Measurements from ENCODE around the gene NAXD.
"Not testable (repeated sequence)": the region's sequence is repeated elsewhere in the genome, so short reads cannot be mapped to it uniquely, and the experiment has no call there.

NAXD gene

DNA sequence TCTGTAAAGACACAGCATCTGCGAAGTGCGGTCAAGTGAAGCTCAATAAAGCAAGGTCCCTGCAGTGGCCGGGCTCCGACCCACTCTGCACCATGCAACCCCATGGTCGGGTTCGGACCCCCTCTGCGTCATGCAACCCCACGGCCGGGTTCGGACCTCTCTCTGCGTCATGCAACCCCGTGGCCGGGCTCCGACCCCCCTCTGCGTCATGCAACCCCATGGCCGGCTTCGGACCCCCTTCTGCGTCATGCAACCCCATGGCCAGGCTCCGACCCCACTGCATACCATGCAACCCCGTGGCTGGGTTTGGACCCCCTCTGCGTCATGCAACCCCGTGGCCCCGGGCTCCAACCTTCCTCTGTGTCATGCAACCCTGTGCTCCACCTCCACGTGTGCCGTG lies 46.7 kb downstream of the NAXD start:
- peaks cover 51% of the 10 kb centered on the region for H3K36me3 ChIP-seq (ENCODE audit: control insufficient read depth, insufficient read depth, low read length)
- H3K9me3 ChIP-seq (ENCODE audit: control insufficient read depth, low read length): no peaks in the 10 kb centered on the region
- H3K4me3 ChIP-seq (ENCODE audit: insufficient read depth, low read depth, low read length, poor library complexity, severe bottlenecking): no peak overlapping the region
- no peak for DNase-seq
- H3K27me3 ChIP-seq (replicated peaks; ENCODE audit: control insufficient read depth, insufficient read depth, low read length, poor library complexity, severe bottlenecking): no peaks in the 10 kb centered on the region
- H3K27ac ChIP-seq (ENCODE audit: insufficient read depth, low read length, poor library complexity, severe bottlenecking): no peak overlapping the region
- peaks cover 9% of the 10 kb centered on the region for H3K4me1 ChIP-seq (ENCODE audit: control insufficient read depth, insufficient read depth, low read length, poor library complexity, severe bottlenecking)

DNA sequence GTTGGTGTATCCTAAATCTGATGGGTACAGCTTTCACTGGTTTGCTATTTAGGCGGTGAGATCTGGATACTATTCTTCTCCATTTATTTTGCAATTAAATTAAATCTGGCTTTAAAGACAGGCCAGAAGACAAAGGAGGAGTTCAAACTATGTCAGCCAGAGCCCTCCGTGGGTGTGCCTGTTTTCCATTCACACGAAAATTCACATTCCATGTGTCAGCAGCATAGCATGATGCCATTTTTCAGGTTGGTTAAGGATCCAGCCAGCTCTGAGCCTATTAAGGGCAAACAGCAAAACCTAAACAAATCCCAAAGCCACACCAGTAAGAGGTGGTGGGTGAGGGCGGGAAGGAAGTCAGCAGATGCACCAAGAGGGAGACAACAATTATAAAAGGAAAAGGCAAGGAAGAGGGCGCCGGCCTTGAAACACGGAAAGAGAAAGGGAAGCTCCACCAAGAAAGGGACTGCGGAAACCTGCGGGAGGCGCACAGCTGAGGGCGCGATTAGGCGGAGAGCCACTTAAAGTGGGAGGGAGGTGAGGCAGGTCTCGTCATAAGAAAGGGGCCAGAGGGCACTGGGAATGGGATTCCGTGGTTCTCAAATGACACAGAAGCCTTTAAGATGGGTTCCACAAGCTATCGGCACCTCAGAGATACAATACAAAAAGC lies 47.6 kb downstream of the NAXD start:
- Histone ChIP-seq H3K36me3 (ENCODE audit: control insufficient read depth, insufficient read depth, low read length) (peaks cover 54% of the 10 kb centered on the region), H3K27me3 (replicated peaks; ENCODE audit: control insufficient read depth, insufficient read depth, low read length, poor library complexity, severe bottlenecking) (no peaks in the 10 kb centered on the region), H3K4me1 (ENCODE audit: control insufficient read depth, insufficient read depth, low read length, poor library complexity, severe bottlenecking) (peaks cover 6% of the 10 kb centered on the region), H3K9me3 (ENCODE audit: control insufficient read depth, low read length) (no peaks in the 10 kb centered on the region), H3K4me3 (ENCODE audit: insufficient read depth, low read depth, low read length, poor library complexity, severe bottlenecking) (no peak overlapping the region), H3K27ac (ENCODE audit: insufficient read depth, low read length, poor library complexity, severe bottlenecking) (no peak overlapping the region)
- DNase-seq: no peak

DNA sequence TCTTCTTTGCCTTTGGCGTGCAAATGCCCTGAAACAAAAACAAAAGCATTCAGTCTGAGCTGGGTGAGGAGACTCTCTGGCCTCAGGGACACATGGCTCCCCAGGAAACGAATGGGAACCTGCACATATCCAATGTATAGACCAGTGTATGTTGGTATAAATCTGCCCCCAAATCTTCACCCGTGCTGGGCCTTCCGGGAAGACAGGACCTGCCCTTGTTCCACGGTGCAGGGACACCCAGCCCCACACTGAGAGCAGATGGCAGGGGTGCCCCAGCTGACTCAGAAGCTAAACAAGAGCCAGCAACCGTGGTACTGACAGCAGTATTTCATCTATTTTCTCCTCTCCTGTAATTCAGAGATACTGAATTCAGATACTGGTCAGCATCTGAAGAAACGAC lies 48.1 kb downstream of the NAXD start:
- DNase-seq: no peak
- H3K27ac ChIP-seq (ENCODE audit: insufficient read depth, low read length, poor library complexity, severe bottlenecking): no peak overlapping the region
- peaks cover 54% of the 10 kb centered on the region for H3K36me3 ChIP-seq (ENCODE audit: control insufficient read depth, insufficient read depth, low read length)
- H3K9me3 ChIP-seq (ENCODE audit: control insufficient read depth, low read length): no peaks in the 10 kb centered on the region
- no peaks in the 10 kb centered on the region for H3K27me3 ChIP-seq (replicated peaks; ENCODE audit: control insufficient read depth, insufficient read depth, low read length, poor library complexity, severe bottlenecking)
- H3K4me1 ChIP-seq (ENCODE audit: control insufficient read depth, insufficient read depth, low read length, poor library complexity, severe bottlenecking): no peaks in the 10 kb centered on the region
- no peak overlapping the region for H3K4me3 ChIP-seq (ENCODE audit: insufficient read depth, low read depth, low read length, poor library complexity, severe bottlenecking)

DNA sequence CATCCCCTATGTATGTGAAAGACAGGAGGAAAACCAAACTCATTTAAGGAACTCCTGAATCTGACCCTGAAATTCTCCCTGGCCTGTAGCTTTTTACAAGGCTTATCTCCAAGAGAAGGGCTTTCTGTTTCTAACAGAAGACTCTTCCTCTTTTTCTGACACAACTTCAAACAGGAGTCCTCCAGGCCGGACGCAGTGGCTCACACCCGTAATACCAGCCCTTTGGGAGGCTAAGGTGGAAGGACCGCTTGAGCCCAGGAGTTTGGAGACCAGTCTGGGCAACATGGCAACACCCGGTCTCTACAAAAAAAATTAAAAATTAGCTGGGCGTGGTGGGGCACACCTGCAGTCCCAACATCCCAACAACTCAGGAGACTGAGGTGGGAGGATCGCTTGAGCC lies 48.7 kb downstream of the NAXD start:
- Histone ChIP-seq H3K36me3 (ENCODE audit: control insufficient read depth, insufficient read depth, low read length) (peaks cover 55% of the 10 kb centered on the region), H3K27me3 (replicated peaks; ENCODE audit: control insufficient read depth, insufficient read depth, low read length, poor library complexity, severe bottlenecking) (no peaks in the 10 kb centered on the region), H3K27ac (ENCODE audit: insufficient read depth, low read length, poor library complexity, severe bottlenecking) (no peak overlapping the region), H3K9me3 (ENCODE audit: control insufficient read depth, low read length) (no peaks in the 10 kb centered on the region), H3K4me3 (ENCODE audit: insufficient read depth, low read depth, low read length, poor library complexity, severe bottlenecking) (no peak overlapping the region), H3K4me1 (ENCODE audit: control insufficient read depth, insufficient read depth, low read length, poor library complexity, severe bottlenecking) (no peaks in the 10 kb centered on the region)
- no peak for DNase-seq

DNA sequence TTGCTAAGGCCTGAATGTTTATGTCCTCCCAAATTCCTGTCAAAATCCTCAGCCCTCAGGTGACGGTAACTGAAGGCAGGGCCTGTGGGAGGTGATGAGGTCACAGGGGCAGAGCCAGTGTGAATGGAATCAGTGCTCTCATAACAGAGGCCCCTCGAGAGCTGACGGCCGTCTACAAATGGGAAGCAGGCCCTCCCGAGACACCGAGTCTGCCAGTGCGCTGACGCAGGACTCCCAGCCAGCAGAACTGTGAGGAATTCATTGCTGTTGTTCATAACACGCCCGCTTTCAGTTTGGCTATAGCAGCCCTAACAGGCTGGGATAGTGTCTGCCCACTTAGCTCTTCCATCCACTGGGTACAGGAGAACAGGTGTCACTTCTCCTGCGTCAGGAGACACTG lies 49.3 kb downstream of the NAXD start:
- peaks cover 58% of the 10 kb centered on the region for H3K36me3 ChIP-seq (ENCODE audit: control insufficient read depth, insufficient read depth, low read length)
- no peak overlapping the region for H3K4me3 ChIP-seq (ENCODE audit: insufficient read depth, low read depth, low read length, poor library complexity, severe bottlenecking)
- no peaks in the 10 kb centered on the region for H3K4me1 ChIP-seq (ENCODE audit: control insufficient read depth, insufficient read depth, low read length, poor library complexity, severe bottlenecking)
- no peak for DNase-seq
- no peak overlapping the region for H3K27ac ChIP-seq (ENCODE audit: insufficient read depth, low read length, poor library complexity, severe bottlenecking)
- H3K27me3 ChIP-seq (replicated peaks; ENCODE audit: control insufficient read depth, insufficient read depth, low read length, poor library complexity, severe bottlenecking): no peaks in the 10 kb centered on the region
- no peaks in the 10 kb centered on the region for H3K9me3 ChIP-seq (ENCODE audit: control insufficient read depth, low read length)

DNA sequence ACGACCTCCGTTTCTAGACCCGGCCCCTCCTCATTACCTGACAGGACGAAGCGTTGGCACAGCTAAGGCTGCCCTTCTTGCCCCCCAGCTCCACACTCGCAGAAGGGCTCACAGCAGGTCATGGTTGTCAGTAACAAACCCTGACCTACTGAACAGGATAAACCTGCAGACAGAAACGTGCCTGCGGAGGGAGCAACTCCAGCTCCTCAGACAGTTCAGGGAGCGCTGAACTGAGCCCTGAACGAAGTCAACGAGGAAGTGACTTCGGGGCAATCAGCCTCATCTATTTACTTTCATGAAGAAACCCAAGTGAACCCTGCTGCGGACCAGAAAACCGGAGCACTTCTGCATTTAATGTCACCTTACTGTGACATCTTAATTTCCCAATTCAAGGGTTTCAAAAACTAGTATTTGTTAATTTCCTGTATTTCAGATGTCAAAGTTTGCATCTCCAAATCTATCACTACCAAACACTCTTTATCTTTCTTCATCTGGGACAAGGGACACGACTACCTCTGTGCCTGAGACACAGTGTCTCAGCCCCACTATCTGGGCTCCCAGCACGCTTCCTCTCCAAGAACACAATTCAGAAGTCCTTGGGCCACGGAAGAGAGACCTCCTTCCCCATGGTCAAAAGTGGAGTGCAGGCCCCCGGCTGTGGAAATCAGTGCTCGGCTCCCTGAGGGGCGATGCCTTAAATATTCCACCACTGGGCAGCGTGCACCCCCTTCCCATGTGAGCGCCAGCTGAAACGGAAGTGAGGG lies 50.3 kb downstream of the NAXD start:
- Histone ChIP-seq H3K36me3 (ENCODE audit: control insufficient read depth, insufficient read depth, low read length) (peaks cover 58% of the 10 kb centered on the region), H3K27me3 (replicated peaks; ENCODE audit: control insufficient read depth, insufficient read depth, low read length, poor library complexity, severe bottlenecking) (no peaks in the 10 kb centered on the region), H3K4me1 (ENCODE audit: control insufficient read depth, insufficient read depth, low read length, poor library complexity, severe bottlenecking) (no peaks in the 10 kb centered on the region), H3K9me3 (ENCODE audit: control insufficient read depth, low read length) (no peaks in the 10 kb centered on the region), H3K27ac (ENCODE audit: insufficient read depth, low read length, poor library complexity, severe bottlenecking) (no peak overlapping the region), H3K4me3 (ENCODE audit: insufficient read depth, low read depth, low read length, poor library complexity, severe bottlenecking) (no peak overlapping the region)
- DNase-seq: no peak

DNA sequence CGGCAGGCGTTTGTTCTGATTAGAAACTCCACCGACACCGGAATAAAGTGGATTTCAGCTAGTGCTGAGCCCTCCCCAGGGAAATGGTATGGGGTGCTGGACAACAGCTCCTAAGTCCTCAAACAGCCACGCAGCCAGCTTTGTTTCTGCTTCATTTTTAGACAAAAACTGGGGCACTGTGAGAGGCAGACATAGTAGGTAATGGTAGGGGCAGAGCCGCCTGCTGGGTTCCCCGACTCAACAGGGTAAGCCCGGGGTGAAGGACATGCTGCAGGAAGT lies 50.8 kb downstream of the NAXD start:
- Histone ChIP-seq H3K9me3 (ENCODE audit: control insufficient read depth, low read length) (no peaks in the 10 kb centered on the region), H3K27me3 (replicated peaks; ENCODE audit: control insufficient read depth, insufficient read depth, low read length, poor library complexity, severe bottlenecking) (no peaks in the 10 kb centered on the region), H3K27ac (ENCODE audit: insufficient read depth, low read length, poor library complexity, severe bottlenecking) (no peak overlapping the region), H3K4me3 (ENCODE audit: insufficient read depth, low read depth, low read length, poor library complexity, severe bottlenecking) (no peak overlapping the region), H3K36me3 (ENCODE audit: control insufficient read depth, insufficient read depth, low read length) (peaks cover 58% of the 10 kb centered on the region), H3K4me1 (ENCODE audit: control insufficient read depth, insufficient read depth, low read length, poor library complexity, severe bottlenecking) (no peaks in the 10 kb centered on the region)
- no peak for DNase-seq

DNA sequence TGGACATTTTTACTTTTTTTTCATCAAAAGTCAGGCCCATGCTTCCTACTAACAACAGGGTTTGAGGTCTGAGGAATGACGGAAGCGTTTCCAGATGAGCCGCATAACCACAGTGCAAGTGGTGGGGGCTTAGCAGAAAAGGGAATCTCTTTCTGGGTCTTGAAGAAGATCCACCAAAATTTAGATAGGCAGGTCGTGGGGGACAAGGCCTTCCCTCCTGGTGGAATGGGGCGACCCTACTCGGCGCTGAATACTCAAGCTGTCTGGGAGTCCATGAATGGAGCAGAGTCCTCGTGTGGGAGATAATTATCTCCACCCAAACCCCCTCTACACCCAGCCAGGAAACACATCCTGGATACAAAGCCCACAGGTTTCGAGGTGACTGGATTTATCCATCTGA lies 53.7 kb downstream of the NAXD start:
- H3K4me1 ChIP-seq (ENCODE audit: control insufficient read depth, insufficient read depth, low read length, poor library complexity, severe bottlenecking): no peaks in the 10 kb centered on the region
- H3K36me3 ChIP-seq (ENCODE audit: control insufficient read depth, insufficient read depth, low read length): peaks cover 33% of the 10 kb centered on the region
- no peak overlapping the region for H3K27ac ChIP-seq (ENCODE audit: insufficient read depth, low read length, poor library complexity, severe bottlenecking)
- H3K4me3 ChIP-seq (ENCODE audit: insufficient read depth, low read depth, low read length, poor library complexity, severe bottlenecking): no peak overlapping the region
- H3K27me3 ChIP-seq (replicated peaks; ENCODE audit: control insufficient read depth, insufficient read depth, low read length, poor library complexity, severe bottlenecking): no peaks in the 10 kb centered on the region
- no peaks in the 10 kb centered on the region for H3K9me3 ChIP-seq (ENCODE audit: control insufficient read depth, low read length)
- no peak for DNase-seq

DNA sequence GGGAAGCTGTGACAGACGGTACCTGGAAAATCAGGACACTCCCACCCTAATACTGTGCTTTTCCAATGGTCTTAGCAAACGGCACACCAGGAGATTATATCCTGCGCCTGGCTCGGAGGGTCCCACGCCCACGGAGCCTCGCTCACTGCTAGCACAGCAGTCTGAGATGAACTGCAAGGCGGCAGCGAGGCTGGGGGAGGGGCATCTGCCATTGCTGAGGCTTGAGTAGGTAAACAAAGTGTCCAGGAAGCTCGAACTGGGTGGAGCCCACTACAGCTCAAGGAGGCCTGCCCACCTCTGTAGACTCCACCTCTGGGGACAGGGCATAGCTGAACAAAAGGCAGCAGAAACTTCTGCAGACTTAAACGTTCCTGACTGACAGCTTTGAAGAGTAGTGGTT lies 54.5 kb downstream of the NAXD start:
- H3K4me3 ChIP-seq (ENCODE audit: insufficient read depth, low read depth, low read length, poor library complexity, severe bottlenecking); H3K27me3 ChIP-seq (replicated peaks; ENCODE audit: control insufficient read depth, insufficient read depth, low read length, poor library complexity, severe bottlenecking); H3K27ac ChIP-seq (ENCODE audit: insufficient read depth, low read length, poor library complexity, severe bottlenecking); H3K9me3 ChIP-seq (ENCODE audit: control insufficient read depth, low read length); H3K4me1 ChIP-seq (ENCODE audit: control insufficient read depth, insufficient read depth, low read length, poor library complexity, severe bottlenecking); DNase-seq: not testable (repeated sequence)
- peaks cover 28% of the 10 kb centered on the region for H3K36me3 ChIP-seq (ENCODE audit: control insufficient read depth, insufficient read depth, low read length)

DNA sequence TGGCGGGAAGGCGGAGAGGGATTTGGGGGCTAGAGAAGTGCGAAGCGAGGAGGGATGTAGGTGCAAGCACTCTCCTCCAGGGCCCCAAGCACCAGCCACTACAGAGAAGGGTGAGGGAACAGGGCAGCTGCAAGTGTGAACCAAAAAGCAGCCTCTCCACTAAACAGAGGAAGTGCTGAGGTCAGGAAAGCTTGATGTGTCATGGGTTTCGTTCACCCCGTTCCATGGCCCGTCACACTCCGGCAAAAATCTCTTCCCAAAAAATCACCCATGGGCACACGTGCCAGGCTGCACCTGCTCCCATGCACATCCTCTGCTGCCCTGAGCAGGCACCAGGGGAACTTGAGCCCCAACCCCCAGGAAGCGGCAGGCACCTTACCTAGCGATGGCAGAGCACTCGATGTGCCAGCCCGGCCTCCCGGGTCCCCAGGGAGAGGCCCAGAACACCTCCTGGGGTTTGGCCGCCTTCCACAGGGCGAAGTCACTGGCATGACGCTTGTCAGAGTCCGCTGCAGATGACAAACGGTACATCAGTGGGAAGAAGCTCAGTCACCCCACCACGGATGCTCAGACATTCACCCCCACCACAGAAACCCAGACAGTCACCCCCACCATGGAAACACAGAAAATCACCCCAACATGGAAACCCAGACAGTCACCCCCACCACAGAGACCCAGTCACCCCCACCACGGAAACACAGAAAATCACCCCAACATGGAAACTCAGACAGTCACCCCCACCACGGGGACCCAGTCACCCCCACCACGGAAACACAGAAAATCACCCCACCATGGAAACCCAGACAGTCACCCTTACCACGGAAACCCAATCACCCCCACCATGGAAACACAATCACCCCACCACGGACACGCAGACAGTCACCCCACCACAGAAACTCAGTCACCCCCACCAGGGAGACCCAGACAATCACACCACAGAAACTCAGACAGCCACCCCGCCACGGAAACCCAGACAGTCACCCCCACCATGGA lies 61.5 kb downstream of the NAXD start:
- Histone ChIP-seq H3K36me3 (ENCODE audit: control insufficient read depth, insufficient read depth, low read length) (peaks cover 38% of the 10 kb centered on the region), H3K4me3 (ENCODE audit: insufficient read depth, low read depth, low read length, poor library complexity, severe bottlenecking) (no peak overlapping the region)

More for the DNA sequence above, 61.5 kb downstream of the NAXD start:
- no peaks in the 10 kb centered on the region for H3K27me3 ChIP-seq (replicated peaks; ENCODE audit: control insufficient read depth, insufficient read depth, low read length, poor library complexity, severe bottlenecking)
- DNase-seq: no peak
- H3K27ac ChIP-seq (ENCODE audit: insufficient read depth, low read length, poor library complexity, severe bottlenecking): no peak overlapping the region
- H3K9me3 ChIP-seq (ENCODE audit: control insufficient read depth, low read length): no peaks in the 10 kb centered on the region
- no peaks in the 10 kb centered on the region for H3K4me1 ChIP-seq (ENCODE audit: control insufficient read depth, insufficient read depth, low read length, poor library complexity, severe bottlenecking)

Measured in effector memory CD4-positive, alpha-beta T cell (primary cell).